ENCODE measurements around the gene MSLN.
"Not testable (repeated sequence)": the region's sequence is repeated elsewhere in the genome, so short reads cannot be mapped to it uniquely, and the experiment has no call there.

The MSLN gene

DNA sequence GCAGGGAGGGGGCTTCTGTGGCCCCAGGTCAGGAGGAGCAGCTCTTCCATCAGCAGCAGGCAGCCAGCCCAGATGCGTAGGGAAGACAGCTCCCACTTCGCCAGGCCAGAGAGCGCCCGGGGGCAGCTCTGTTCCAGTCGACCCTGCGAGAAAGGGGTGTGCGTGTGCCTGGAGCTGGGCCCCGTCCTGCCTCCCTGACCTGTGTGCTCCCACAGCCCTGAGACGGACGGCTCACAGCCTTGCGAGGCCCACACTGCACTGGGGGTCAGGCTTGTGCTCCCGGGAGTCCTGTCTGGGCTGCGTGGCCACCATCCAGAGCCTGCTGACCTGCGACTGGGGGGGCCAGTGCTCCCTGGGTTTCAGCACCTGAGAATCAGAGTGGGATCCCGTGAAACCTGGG, 469 bp upstream of the MSLN start:
- no peak for DNase-seq (ENCODE audit: low read depth)

GRCh38 chr16:761625-762513, 1.3 kb downstream of the MSLN start:
- DNase-seq (ENCODE audit: low read depth), result no peak

DNA sequence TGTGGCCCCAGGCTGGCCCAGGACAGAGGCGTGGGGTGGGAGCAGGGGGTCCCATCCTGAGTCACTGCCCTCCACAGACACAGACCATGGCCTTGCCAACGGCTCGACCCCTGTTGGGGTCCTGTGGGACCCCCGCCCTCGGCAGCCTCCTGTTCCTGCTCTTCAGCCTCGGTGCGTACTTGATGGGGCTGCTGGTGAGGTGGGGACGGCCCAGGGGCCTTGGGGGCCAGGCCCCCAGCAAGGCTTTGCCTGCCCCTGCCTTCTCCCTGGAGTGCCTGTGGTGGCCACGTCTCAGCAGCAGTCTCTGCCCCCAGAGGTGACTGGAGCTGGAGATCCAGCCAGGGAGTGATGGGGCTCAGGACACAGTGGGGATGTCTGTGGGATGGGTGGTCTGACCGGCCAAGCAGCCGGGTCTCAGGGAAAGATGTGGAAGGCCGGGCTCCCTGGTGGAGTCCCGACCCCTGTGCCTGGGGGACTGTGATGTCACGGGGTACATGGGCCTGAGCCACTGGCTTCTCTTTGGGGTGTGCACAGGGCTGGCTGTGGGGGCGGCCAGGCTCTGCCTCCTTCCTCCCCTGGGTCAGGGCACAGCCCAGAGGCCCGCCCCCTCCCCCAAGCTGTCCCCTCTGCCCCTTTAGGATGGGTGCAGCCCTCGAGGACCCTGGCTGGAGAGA, 2.2 kb downstream of the MSLN start:
- no peak for DNase-seq (ENCODE audit: low read depth)

- no peak for DNase-seq (ENCODE audit: low read depth)
Measured at GRCh38 chr16:763369-764183, 3.0 kb downstream of the MSLN start.

GRCh38 chr16:764184-764750, 3.7 kb downstream of the MSLN start:
- no peak for DNase-seq (ENCODE audit: low read depth)

DNA sequence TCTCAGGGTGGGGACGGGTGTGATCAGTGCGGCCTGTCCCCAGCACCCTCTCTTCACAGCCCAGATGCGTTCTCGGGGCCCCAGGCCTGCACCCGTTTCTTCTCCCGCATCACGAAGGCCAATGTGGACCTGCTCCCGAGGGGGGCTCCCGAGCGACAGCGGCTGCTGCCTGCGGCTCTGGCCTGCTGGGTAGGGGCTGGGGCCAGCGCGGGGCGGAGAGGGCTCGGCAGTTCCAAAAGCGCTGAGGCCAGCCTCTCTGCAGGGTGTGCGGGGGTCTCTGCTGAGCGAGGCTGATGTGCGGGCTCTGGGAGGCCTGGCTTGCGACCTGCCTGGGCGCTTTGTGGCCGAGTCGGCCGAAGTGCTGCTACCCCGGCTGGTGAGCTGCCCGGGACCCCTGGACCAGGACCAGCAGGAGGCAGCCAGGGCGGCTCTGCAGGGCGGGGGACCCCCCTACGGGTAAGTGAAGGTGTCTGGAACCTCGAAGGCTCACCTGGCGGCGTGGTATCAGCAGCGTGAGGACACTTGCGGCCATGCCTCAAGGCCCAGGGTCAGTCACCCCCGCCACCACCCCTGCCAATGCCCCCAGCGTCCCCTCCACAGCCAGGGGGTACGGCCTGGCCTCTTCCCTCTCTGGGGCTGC, 4.4 kb downstream of the MSLN start:
- DNase-seq (ENCODE audit: low read depth), result no peak

DNA sequence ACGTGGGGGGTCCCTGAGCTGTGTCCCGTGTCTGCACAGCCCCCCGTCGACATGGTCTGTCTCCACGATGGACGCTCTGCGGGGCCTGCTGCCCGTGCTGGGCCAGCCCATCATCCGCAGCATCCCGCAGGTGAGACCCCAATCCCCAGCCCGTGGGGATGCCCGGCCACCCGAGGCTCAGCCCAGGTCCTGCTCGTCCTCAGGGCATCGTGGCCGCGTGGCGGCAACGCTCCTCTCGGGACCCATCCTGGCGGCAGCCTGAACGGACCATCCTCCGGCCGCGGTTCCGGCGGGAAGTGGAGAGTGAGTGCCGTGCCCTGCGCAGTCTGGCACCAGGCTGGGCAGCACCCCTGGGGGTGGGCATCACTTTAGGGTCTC, 4.9 kb downstream of the MSLN start:
- no peak for DNase-seq (ENCODE audit: low read depth)

GRCh38 chr16:766008-766819, 5.7 kb downstream of the MSLN start:
- no peak for DNase-seq (ENCODE audit: low read depth)

GRCh38 chr16:766820-767640, 6.5 kb downstream of the MSLN start:
- no peak for DNase-seq (ENCODE audit: low read depth)

GRCh38 chr16:767743-768235, 7.3 kb downstream of the MSLN start:
- DNase-seq (ENCODE audit: low read depth), result no peak

- no peak for DNase-seq (ENCODE audit: low read depth)
Measured at GRCh38 chr16:768428-768827, 7.9 kb downstream of the MSLN start.

- DNase-seq (ENCODE audit: low read depth), result no peak
Measured at GRCh38 chr16:769184-769784, 8.8 kb downstream of the MSLN start.

DNA sequence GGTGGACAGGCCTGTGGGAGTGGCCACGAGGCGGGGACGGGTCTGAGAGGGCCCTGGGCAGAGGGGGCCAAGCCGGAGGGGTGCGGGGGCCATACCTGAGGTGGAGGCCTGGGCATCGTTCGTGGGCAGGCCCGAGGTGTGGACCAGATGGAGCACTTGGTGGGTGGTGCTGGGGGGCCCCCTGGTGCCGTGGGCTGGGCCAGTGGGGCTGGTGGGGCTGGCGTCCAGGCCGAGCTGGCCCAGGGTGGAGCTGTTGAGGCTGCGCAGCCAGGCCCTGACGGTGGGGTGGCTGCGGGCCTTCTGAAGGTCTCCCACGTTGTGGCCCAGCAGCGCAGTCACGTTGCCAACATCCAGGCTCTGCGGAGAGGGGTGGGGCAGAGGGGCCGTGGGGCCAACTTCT, 9.4 kb downstream of the MSLN start:
- DNase-seq (ENCODE audit: low read depth), result no peak

DNA sequence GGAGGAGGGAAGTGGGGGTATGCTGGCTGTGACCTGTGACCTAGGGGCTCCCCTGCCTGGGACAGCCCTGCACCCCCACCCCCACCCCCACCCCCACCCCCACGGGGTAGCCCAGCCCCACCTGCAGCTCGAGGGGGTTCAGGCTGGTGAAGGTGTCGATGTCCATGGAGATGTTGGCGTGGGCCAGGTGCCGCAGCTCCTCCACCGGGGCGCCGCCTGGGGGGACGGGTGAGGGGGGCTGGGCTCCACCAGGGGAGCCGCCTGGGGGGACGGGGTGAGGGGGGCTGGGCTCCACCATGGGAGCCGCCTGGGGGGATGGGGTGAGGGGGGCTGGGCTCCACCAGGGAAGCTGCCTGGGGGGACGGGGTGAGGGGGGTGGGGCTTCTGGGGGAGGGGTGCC, 9.9 kb downstream of the MSLN start:
- DNase-seq (ENCODE audit: low read depth), result no peak

DNA sequence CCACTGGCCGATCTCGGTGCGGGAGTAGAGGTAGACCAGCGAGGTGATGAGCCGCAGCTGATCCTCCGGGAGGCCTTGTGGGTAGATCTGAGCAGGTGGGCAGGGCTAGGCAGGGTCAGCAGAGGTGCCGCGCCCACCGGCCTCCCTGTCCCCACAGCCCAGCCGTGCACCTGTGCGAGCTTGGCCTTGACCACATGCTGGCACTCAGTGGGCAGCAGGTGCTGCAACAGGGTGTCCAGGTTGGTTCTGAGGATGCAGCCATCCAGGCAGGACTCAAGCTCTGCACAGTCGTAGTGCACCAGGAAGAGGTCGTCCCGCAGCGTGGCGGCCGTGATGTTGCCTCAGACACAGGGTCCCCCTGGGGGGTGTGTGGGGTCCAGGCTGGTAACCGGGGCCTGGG, 12.4 kb downstream of the MSLN start:
- no peak for DNase-seq (ENCODE audit: low read depth)

DNA sequence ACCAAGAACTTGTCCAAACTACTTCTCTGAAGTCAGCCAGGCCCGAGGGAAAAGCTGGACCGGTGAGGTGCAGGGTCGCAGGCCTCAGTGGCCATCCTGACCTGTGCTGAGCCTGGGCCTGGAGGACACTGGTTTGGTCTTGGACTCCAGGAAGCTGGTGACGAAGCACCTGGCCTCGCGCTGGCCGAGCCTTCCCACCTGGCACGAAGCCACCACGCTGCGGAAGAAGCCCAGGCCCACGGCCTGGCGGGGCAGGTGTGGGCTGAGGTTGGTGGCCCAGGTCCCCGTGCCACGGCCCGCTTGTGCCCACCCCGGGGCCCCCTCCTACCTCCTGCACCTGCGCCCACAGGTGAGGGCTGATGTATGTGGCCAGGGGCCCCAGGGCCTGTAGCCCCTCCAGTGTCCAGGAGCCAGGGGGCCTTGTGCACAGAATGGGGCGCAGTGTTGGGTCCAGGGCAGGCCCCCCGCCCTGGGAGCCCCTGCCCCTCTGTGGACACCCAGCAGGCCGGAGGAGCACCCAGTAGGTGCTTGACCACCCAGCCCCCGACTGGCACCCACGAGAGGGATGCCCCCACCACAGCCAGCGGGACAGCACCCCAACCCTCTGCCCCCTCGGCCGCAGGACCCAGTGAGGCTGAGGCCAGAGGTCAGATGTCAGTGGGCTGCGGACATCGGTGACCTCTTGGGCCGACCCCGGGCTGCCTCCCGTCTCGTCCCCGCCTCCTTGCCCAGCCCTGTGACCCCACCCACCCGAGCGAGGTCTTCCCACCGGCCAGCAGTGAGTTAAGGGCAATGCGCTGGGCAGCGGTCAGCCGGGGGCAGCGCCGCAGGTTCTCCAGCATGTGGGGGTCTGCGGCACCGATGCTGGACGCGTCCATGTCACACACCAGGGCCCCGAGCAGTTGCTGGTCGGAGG, 13.8 kb downstream of the MSLN start:
- no peak for DNase-seq (ENCODE audit: low read depth)

DNA sequence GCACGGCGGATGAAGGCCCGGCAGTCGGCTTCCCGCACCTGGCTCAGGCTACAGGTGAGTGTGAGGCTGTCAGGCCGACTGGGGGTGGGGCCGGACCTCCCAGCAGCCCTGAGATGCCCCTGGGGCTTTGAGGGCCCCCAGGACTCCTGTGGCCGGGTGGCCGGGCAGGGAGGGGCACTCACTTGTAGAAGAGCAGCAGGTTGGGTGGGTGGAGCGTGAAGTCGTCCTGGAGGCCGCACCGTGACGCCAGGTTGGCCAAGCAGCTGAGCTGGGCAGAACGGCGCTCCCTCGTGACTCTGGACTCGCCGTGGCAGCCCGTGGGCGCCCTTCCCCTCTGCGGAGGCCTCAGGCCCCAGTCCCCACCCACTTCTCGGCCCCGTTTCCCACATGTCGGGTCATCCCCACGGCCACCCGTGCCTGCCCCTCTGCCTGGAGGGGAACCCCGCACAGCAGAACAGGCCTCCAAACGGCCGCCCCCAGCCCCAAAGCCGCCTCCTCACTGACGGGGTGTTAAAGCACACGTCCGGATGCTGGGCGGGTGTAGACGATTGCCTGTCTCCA, 14.8 kb downstream of the MSLN start:
- DNase-seq (ENCODE audit: low read depth), result no peak

DNA sequence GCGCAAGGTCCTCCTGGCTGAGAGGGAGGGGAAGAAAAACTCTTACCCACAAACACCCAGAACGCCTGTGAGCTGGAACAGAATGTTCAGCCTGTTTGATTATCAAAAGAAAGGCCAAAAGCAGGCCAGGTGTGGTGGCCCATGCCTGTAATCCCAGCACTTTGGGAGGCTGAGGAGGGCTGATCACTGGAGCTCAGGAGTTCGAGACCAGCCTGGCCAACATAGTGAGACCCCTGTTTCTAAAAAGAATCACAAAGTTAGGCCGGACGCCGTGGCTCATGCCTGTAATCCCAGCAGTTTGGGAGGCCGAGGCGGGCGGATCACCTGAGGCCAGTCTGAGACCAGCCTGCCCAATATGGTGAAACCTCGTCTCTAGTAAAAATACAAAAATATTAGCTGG, 15.8 kb downstream of the MSLN start:
- DNase-seq (ENCODE audit: low read depth), result not testable (repeated sequence)

All from T-helper 22 cell (primary cell).